ENCODE results near the gene PIGV.

Gene PIGV

GRCh38 chr1:26758358-26758757, 29.4 kb upstream of the PIGV start:
- no peaks in the 10 kb centered on the region for H3K9me3 ChIP-seq (ENCODE audit: insufficient read depth, low read length)
- H3K36me3 ChIP-seq (ENCODE audit: insufficient read depth, insufficient read length, low read length), result peaks cover 87% of the 10 kb centered on the region
- no peak overlapping the region for H3K9ac ChIP-seq (ENCODE audit: insufficient read length, low read depth)
- TF ChIP-seq ZNF274 (IDR thresholded peaks at IDR 0.05; ENCODE audit: low read depth, low read length) (no peak), SUZ12 (IDR thresholded peaks at IDR 0.05; ENCODE audit: extremely low read depth, insufficient read depth, insufficient read length) (no peak), YY1 (IDR thresholded peaks at IDR 0.05; ENCODE audit: insufficient read depth, insufficient read length) (no peak)
- no peaks in the 10 kb centered on the region for H3K4me1 ChIP-seq (ENCODE audit: insufficient read depth, insufficient read length)
- DNase-seq (ENCODE audit: low read depth, low spot score), result no peak
- no peak overlapping the region for H3K4me3 ChIP-seq (ENCODE audit: insufficient read length, low read depth)
- H3K27me3 ChIP-seq (ENCODE audit: insufficient read depth, insufficient read length), result no peaks in the 10 kb centered on the region

- Histone ChIP-seq H3K4me1 (ENCODE audit: insufficient read depth, insufficient read length) (no peaks in the 10 kb centered on the region), H3K9me3 (ENCODE audit: insufficient read depth, low read length) (no peaks in the 10 kb centered on the region), H3K27me3 (ENCODE audit: insufficient read depth, insufficient read length) (no peaks in the 10 kb centered on the region), H3K4me3 (ENCODE audit: insufficient read length, low read depth) (no peak overlapping the region), H3K36me3 (ENCODE audit: insufficient read depth, insufficient read length, low read length) (peaks cover 88% of the 10 kb centered on the region), H3K9ac (ENCODE audit: insufficient read length, low read depth) (no peak overlapping the region)
- TF ChIP-seq ZNF274 (IDR thresholded peaks at IDR 0.05; ENCODE audit: low read depth, low read length), result no peak
- TF ChIP-seq SUZ12 (IDR thresholded peaks at IDR 0.05; ENCODE audit: extremely low read depth, insufficient read depth, insufficient read length), result no peak
- no peak for TF ChIP-seq YY1 (IDR thresholded peaks at IDR 0.05; ENCODE audit: insufficient read depth, insufficient read length)
- DNase-seq (ENCODE audit: low read depth, low spot score), result no peak
Observed at GRCh38 chr1:26759531-26759930, 28.2 kb upstream of the PIGV start.

- H3K9ac ChIP-seq (ENCODE audit: insufficient read length, low read depth), result no peak overlapping the region
- TF ChIP-seq ZNF274 (IDR thresholded peaks at IDR 0.05; ENCODE audit: low read depth, low read length) (no peak), SUZ12 (IDR thresholded peaks at IDR 0.05; ENCODE audit: extremely low read depth, insufficient read depth, insufficient read length) (no peak), YY1 (IDR thresholded peaks at IDR 0.05; ENCODE audit: insufficient read depth, insufficient read length) (no peak)
- H3K27me3 ChIP-seq (ENCODE audit: insufficient read depth, insufficient read length), result no peaks in the 10 kb centered on the region
- peaks cover 87% of the 10 kb centered on the region for H3K36me3 ChIP-seq (ENCODE audit: insufficient read depth, insufficient read length, low read length)
- H3K9me3 ChIP-seq (ENCODE audit: insufficient read depth, low read length), result no peaks in the 10 kb centered on the region
- no peaks in the 10 kb centered on the region for H3K4me1 ChIP-seq (ENCODE audit: insufficient read depth, insufficient read length)
- H3K4me3 ChIP-seq (ENCODE audit: insufficient read length, low read depth), result no peak overlapping the region
- DNase-seq (ENCODE audit: low read depth, low spot score), result no peak
Observed at GRCh38 chr1:26761217-26761616, 26.5 kb upstream of the PIGV start.

GRCh38 chr1:26767714-26768113, 20.0 kb upstream of the PIGV start:
- no peaks in the 10 kb centered on the region for H3K27me3 ChIP-seq (ENCODE audit: insufficient read depth, insufficient read length)
- H3K4me1 ChIP-seq (ENCODE audit: insufficient read depth, insufficient read length), result peaks cover 7% of the 10 kb centered on the region
- DNase-seq (ENCODE audit: low read depth, low spot score), result no peak
- H3K9ac ChIP-seq (ENCODE audit: insufficient read length, low read depth), result no peak overlapping the region
- H3K9me3 ChIP-seq (ENCODE audit: insufficient read depth, low read length), result no peaks in the 10 kb centered on the region
- no peak for TF ChIP-seq SUZ12 (IDR thresholded peaks at IDR 0.05; ENCODE audit: extremely low read depth, insufficient read depth, insufficient read length)
- TF ChIP-seq YY1 (IDR thresholded peaks at IDR 0.05; ENCODE audit: insufficient read depth, insufficient read length), result no peak
- no peak for TF ChIP-seq ZNF274 (IDR thresholded peaks at IDR 0.05; ENCODE audit: low read depth, low read length)
- peaks cover 93% of the 10 kb centered on the region for H3K36me3 ChIP-seq (ENCODE audit: insufficient read depth, insufficient read length, low read length)
- no peak overlapping the region for H3K4me3 ChIP-seq (ENCODE audit: insufficient read length, low read depth)

DNA sequence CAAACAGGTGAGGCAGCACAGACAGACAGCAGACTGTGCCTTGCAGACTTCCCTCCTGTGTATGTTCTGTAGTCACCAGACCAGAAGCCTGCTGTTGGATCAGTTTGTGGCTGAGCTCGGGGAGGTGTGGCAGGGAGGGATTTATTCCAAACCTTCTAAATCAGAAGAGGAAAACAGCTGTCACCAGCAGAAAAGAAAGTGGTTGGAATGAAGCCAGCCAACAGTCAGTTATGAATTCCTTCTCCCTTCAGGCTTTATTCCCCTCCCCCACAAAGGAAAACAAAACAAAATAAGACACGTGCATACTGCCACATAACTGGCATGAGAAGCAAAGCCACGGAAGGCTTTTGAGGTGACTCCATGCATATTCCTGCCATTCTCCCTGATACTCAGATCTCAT, 19.0 kb upstream of the PIGV start:
- H3K36me3 ChIP-seq (ENCODE audit: insufficient read depth, insufficient read length, low read length), result peaks cover 93% of the 10 kb centered on the region
- H3K9ac ChIP-seq (ENCODE audit: insufficient read length, low read depth), result no peak overlapping the region
- peaks cover 7% of the 10 kb centered on the region for H3K4me1 ChIP-seq (ENCODE audit: insufficient read depth, insufficient read length)
- no peaks in the 10 kb centered on the region for H3K9me3 ChIP-seq (ENCODE audit: insufficient read depth, low read length)
- no peak for DNase-seq (ENCODE audit: low read depth, low spot score)
- H3K4me3 ChIP-seq (ENCODE audit: insufficient read length, low read depth), result no peak overlapping the region
- no peaks in the 10 kb centered on the region for H3K27me3 ChIP-seq (ENCODE audit: insufficient read depth, insufficient read length)
- TF ChIP-seq SUZ12 (IDR thresholded peaks at IDR 0.05; ENCODE audit: extremely low read depth, insufficient read depth, insufficient read length), result no peak
- no peak for TF ChIP-seq ZNF274 (IDR thresholded peaks at IDR 0.05; ENCODE audit: low read depth, low read length)
- TF ChIP-seq YY1 (IDR thresholded peaks at IDR 0.05; ENCODE audit: insufficient read depth, insufficient read length), result no peak

DNA sequence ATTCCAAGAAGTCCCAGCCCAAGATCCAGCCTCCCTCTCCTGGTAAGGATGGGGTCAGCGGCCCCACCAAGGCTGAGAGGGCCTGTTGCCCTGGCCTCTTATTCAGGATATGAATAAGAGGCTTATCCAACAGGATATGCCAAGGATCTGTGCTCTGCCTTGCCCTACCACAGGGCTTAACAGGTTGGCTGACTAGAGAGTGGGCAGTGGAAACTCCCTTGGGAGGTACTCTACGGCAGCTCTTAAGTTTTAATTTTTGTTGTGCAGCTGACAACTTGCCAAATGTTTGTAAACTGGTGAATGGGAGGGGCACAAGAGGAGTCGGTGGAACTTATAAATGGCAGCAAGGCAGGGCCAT, 16.5 kb upstream of the PIGV start:
- Histone ChIP-seq H3K9me3 (ENCODE audit: insufficient read depth, low read length) (no peaks in the 10 kb centered on the region), H3K4me3 (ENCODE audit: insufficient read length, low read depth) (no peak overlapping the region), H3K9ac (ENCODE audit: insufficient read length, low read depth) (no peak overlapping the region), H3K36me3 (ENCODE audit: insufficient read depth, insufficient read length, low read length) (peaks cover 96% of the 10 kb centered on the region), H3K4me1 (ENCODE audit: insufficient read depth, insufficient read length) (peaks cover 7% of the 10 kb centered on the region), H3K27me3 (ENCODE audit: insufficient read depth, insufficient read length) (no peaks in the 10 kb centered on the region)
- TF ChIP-seq ZNF274 (IDR thresholded peaks at IDR 0.05; ENCODE audit: low read depth, low read length) (no peak), SUZ12 (IDR thresholded peaks at IDR 0.05; ENCODE audit: extremely low read depth, insufficient read depth, insufficient read length) (no peak), YY1 (IDR thresholded peaks at IDR 0.05; ENCODE audit: insufficient read depth, insufficient read length) (no peak)
- DNase-seq (ENCODE audit: low read depth, low spot score), result no peak

- H3K9ac ChIP-seq (ENCODE audit: insufficient read length, low read depth), result no peak overlapping the region
- TF ChIP-seq ZNF274 (IDR thresholded peaks at IDR 0.05; ENCODE audit: low read depth, low read length), result no peak
- TF ChIP-seq SUZ12 (IDR thresholded peaks at IDR 0.05; ENCODE audit: extremely low read depth, insufficient read depth, insufficient read length), result no peak
- peak; percentile 4 for TF ChIP-seq YY1 (IDR thresholded peaks at IDR 0.05; ENCODE audit: insufficient read depth, insufficient read length)
- DNase-seq (ENCODE audit: low read depth, low spot score), result peak; percentile 73
- H3K27me3 ChIP-seq (ENCODE audit: insufficient read depth, insufficient read length), result no peaks in the 10 kb centered on the region
- H3K4me1 ChIP-seq (ENCODE audit: insufficient read depth, insufficient read length), result peaks cover 7% of the 10 kb centered on the region
- no peaks in the 10 kb centered on the region for H3K9me3 ChIP-seq (ENCODE audit: insufficient read depth, low read length)
- H3K36me3 ChIP-seq (ENCODE audit: insufficient read depth, insufficient read length, low read length), result peaks cover 96% of the 10 kb centered on the region
- no peak overlapping the region for H3K4me3 ChIP-seq (ENCODE audit: insufficient read length, low read depth)
Observed at GRCh38 chr1:26771643-26772321, 16.0 kb upstream of the PIGV start.

All from NT2/D1 (cell line).